ENCODE measurements around the gene PRICKLE4.

The PRICKLE4 gene

DNA sequence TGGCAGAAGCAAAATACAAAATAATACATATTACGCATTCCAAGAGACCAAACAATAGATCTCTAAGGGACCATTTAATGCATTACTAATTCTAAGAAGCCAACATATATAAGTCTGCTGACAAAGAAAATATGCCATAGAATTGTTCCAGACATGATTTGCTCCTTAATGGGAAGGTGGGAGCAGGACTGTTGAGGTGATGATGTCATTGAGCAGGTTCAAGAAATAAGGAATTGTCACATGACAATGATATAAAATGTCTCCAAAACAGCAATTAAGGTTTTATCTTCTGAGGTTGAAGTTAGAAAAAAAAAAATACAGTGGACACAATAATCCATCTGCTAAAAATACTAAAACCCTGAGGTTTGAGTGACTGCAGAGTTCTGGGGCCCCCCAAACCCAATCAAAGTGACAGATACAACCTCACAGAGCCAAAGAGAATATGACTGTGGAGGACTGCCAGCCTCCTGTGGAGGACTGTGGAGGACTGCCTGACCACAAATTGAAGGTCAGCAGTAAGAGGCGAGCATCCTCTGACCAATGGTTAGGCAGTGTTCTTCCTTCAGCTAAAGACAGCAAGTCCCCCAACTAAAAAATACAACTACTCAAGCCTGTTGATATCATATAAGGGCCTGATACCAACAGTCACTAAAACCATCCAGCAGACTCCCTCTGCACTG lies 45.9 kb downstream of the PRICKLE4 start:
- POLR2A ChIA-PET (ENCODE audit: low non-redundant PET) = no interaction called here
- DNase-seq (ENCODE audit: low spot score) = no peak
- no peak overlapping the region for H3K27ac ChIP-seq
- TF ChIP-seq, protein P1, sequence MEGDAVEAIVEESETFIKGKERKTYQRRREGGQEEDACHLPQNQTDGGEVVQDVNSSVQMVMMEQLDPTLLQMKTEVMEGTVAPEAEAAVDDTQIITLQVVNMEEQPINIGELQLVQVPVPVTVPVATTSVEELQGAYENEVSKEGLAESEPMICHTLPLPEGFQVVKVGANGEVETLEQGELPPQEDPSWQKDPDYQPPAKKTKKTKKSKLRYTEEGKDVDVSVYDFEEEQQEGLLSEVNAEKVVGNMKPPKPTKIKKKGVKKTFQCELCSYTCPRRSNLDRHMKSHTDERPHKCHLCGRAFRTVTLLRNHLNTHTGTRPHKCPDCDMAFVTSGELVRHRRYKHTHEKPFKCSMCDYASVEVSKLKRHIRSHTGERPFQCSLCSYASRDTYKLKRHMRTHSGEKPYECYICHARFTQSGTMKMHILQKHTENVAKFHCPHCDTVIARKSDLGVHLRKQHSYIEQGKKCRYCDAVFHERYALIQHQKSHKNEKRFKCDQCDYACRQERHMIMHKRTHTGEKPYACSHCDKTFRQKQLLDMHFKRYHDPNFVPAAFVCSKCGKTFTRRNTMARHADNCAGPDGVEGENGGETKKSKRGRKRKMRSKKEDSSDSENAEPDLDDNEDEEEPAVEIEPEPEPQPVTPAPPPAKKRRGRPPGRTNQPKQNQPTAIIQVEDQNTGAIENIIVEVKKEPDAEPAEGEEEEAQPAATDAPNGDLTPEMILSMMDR (conservative IDR thresholded peaks at IDR 0.05; ENCODE audit: low read depth) = no peak
- CTCF ChIA-PET = no interaction called here

- CTCF ChIA-PET = interaction anchor here (0.8 kb wide), 1 partner anchor 11 kb away, joined by 3 read pairs; no protein-coding TSS in a partner anchor
- DNase-seq (ENCODE audit: low spot score) = no peak
- POLR2A ChIA-PET (ENCODE audit: low non-redundant PET) = no interaction called here
- TF ChIP-seq, protein P1 (conservative IDR thresholded peaks at IDR 0.05; ENCODE audit: low read depth) = no peak
- H3K27ac ChIP-seq = no peak overlapping the region
These were observed 51.7 kb downstream of the PRICKLE4 start for GRCh38 chr6:41832263-41832662.

GRCh38 chr6:41836022-41836659 lies 55.6 kb downstream of the PRICKLE4 start:
- CTCF ChIA-PET = no interaction called here
- TF ChIP-seq, protein P1 (conservative IDR thresholded peaks at IDR 0.05; ENCODE audit: low read depth) = no peak
- no peak for DNase-seq (ENCODE audit: low spot score)
- POLR2A ChIA-PET (ENCODE audit: low non-redundant PET) = no interaction called here
- no peak overlapping the region for H3K27ac ChIP-seq

- ChIA-PET CTCF (no interaction called here), POLR2A (ENCODE audit: low non-redundant PET) (no interaction called here)
- no peak overlapping the region for H3K27ac ChIP-seq
- TF ChIP-seq, protein P1 (conservative IDR thresholded peaks at IDR 0.05; ENCODE audit: low read depth) = no peak
- DNase-seq (ENCODE audit: low spot score) = no peak
These were observed 56.1 kb downstream of the PRICKLE4 start for GRCh38 chr6:41836660-41837052.
